Endothelial cell of umbilical vein (primary cell): ENCODE results near the gene PPHLN1. TPM values are rescaled to one million over a fixed set of nuclear protein-coding genes. Genes with fewer than 3 reads are reported as not detected.

Source experiments
- BruUV-seq: library from RNA; stranded (reverse); fragments of 400-500 nt; replicated peaks from 2 replicates; lab custom pipeline; 2021; lab: Mats Ljungman, UMichigan
- CTCF ChIA-PET: fragments of 300-600, 350-600 bp; sonication (Branson Sonifier 250); formaldehyde crosslinking; loops from one replicate; lab custom pipeline; 2021; ENCODE audit warnings: antibody characterized with exemption, inconsistent platforms; lab: Charles Lee
- POLR2A ChIA-PET: fragments of 300-600, 350-600 bp; sonication (Branson Sonifier 250); formaldehyde crosslinking; loops from one replicate; lab custom pipeline; 2021; ENCODE audit warnings: antibody characterized with exemption, inconsistent platforms; lab: Charles Lee
- DNase-seq: peaks from one replicate; pipeline ENCODE4 v3.0.0-alpha.2; 2011; ENCODE audit warnings: low read depth, low spot score
- FAIRE-seq: peaks from 2 replicates; lab custom pipeline; 2011; peaks lifted over from hg19 to GRCh38; lab: Jason Lieb, UNC
- H2AFZ ChIP-seq: 2 replicates; pipeline ENCODE4 v1.6.0; 2012; ENCODE audit warnings: low read depth, low read length, control low read depth, inconsistent platforms
- H3K27ac ChIP-seq: 2 replicates; pipeline ENCODE4 v1.5.1; 2011; ENCODE audit warnings: low read depth, mild to moderate bottlenecking, control low read depth, low read length, moderate library complexity; ENCODE audit not compliant: insufficient read depth
- H3K27me3 ChIP-seq, 2 experiments: 2 replicates each; pipeline versions ENCODE4 v1.6.0 to v1.6.1; 2011; ENCODE audit warnings: low read length in 2 of 2, mixed read lengths in 1 of 2; ENCODE audit not compliant: control insufficient read depth in 2 of 2, insufficient read depth in 2 of 2
- H3K36me3 ChIP-seq, 2 experiments: 2 replicates in 1 of 2; 3 replicates in 1 of 2; pipeline ENCODE4 v1.5.1; 2011; ENCODE audit warnings: low read length in 2 of 2, mild to moderate bottlenecking in 1 of 2, moderate library complexity in 1 of 2; ENCODE audit not compliant: control insufficient read depth in 2 of 2, insufficient read depth in 2 of 2; ENCODE audit errors: extremely low read depth in 1 of 2
- H3K4me1 ChIP-seq: 3 replicates; pipeline ENCODE4 v1.5.1; 2011; ENCODE audit warnings: mild to moderate bottlenecking, low read length; ENCODE audit not compliant: control insufficient read depth, insufficient read depth; ENCODE audit errors: extremely low read depth
- H3K4me2 ChIP-seq: 2 replicates; pipeline ENCODE4 v1.6.1; 2011; ENCODE audit warnings: low read length, control low read depth, mixed read lengths; ENCODE audit not compliant: insufficient read depth
- H3K4me3 ChIP-seq, 3 experiments: fragments of 200-600 bp in 1 of 3; sonication (generic), shearing (Covaris generic) in 1 of 3; replicated peaks in 1 of 3; 2 replicates each; pipeline ENCODE4 v1.5.1; 2011 to 2016; ENCODE audit warnings: control low read depth in 3 of 3, low read length in 3 of 3, mild to moderate bottlenecking in 2 of 3, inconsistent platforms in 1 of 3, low read depth in 1 of 3, moderate library complexity in 1 of 3; ENCODE audit not compliant: insufficient read depth in 1 of 3
- H3K79me2 ChIP-seq: 2 replicates; pipeline ENCODE4 v1.6.0; 2012; ENCODE audit warnings: low read length, inconsistent platforms; ENCODE audit not compliant: control insufficient read depth, insufficient read depth
- H3K9ac ChIP-seq: replicated peaks from 2 replicates; pipeline ENCODE3; 2011; ENCODE audit warnings: low read length, control low read depth; ENCODE audit not compliant: insufficient read depth; ENCODE audit errors: extremely low read depth
- H3K9me1 ChIP-seq: replicated peaks from 3 replicates; pipeline ENCODE4 v1.6.0; 2011; ENCODE audit warnings: mild to moderate bottlenecking, low read length; ENCODE audit not compliant: control insufficient read depth, insufficient read depth; ENCODE audit errors: extremely low read depth
- H3K9me3 ChIP-seq: replicated peaks from 2 replicates; pipeline ENCODE4 v1.5.1; 2012; ENCODE audit warnings: low read length, inconsistent platforms; ENCODE audit not compliant: control insufficient read depth, insufficient read depth
- H4K20me1 ChIP-seq: replicated peaks from 2 replicates; pipeline ENCODE3; 2011; ENCODE audit warnings: mild to moderate bottlenecking, low read length; ENCODE audit not compliant: control insufficient read depth, insufficient read depth; ENCODE audit errors: extremely low read depth
- EZH2 ChIP-seq: IDR thresholded peaks from 2 replicates; pipeline ENCODE4 v1.6.1; 2012; ENCODE audit warnings: borderline replicate concordance, low read depth, mild to moderate bottlenecking, moderate library complexity, low read length, inconsistent platforms; ENCODE audit not compliant: severe bottlenecking
- FOS ChIP-seq: IDR thresholded peaks from 2 replicates; pipeline ENCODE4 v1.6.1; 2011; ENCODE audit warnings: mild to moderate bottlenecking, low read length, moderate library complexity, borderline replicate concordance; ENCODE audit not compliant: insufficient read depth
- GATA2 ChIP-seq: IDR thresholded peaks from 2 replicates; pipeline ENCODE4 v1.7.0; 2011; ENCODE audit warnings: low read depth, mild to moderate bottlenecking, moderate library complexity, mixed read lengths, low read length; ENCODE audit not compliant: insufficient read length, insufficient read depth
- JUN ChIP-seq: IDR thresholded peaks from 2 replicates; pipeline ENCODE4 v1.6.1; 2011; ENCODE audit warnings: borderline replicate concordance, low read depth; ENCODE audit not compliant: insufficient read length, insufficient read depth
- MYC ChIP-seq: IDR thresholded peaks from one replicate; pipeline ENCODE4 v1.6.1; 2011; ENCODE audit warnings: mild to moderate bottlenecking, low read depth, low read length
- POLR2A ChIP-seq: IDR thresholded peaks from 2 replicates; pipeline ENCODE4 v1.6.1; 2012; ENCODE audit warnings: low read depth, mild to moderate bottlenecking, control low read depth, low read length
- POLR2AphosphoS5 ChIP-seq: IDR thresholded peaks from 2 replicates; pipeline ENCODE4 v1.6.1; 2012; ENCODE audit warnings: low read depth, mild to moderate bottlenecking, control low read depth, low read length, moderate library complexity; ENCODE audit not compliant: insufficient read depth
- dilution Hi-C: fragments of 300-500 bp; cut with MboI; formaldehyde crosslinking; loops from one replicate; pipeline ENCODE4 v1.15.0; 2019; ENCODE audit warnings: low sequenced_read_pairs; ENCODE audit not compliant: extremely low pct_ligation_motif_present
- intact Hi-C: fragments of 100-400 bp; cut with micrococcal nuclease; formaldehyde crosslinking; loops from one replicate; pipeline ENCODE4 v1.10.0; 2022
- polyA plus RNA-seq, 4 experiments: library from polyadenylated mRNA; depleted of rRNA in 3 of 4; stranded (reverse) in 3 of 4; unstranded in 1 of 4; fragments of >200 nt; gene quantifications; 2 replicates each; pipeline versions ENCODE4 v1.2.1 to v1.2.3, GENCODE V29; 2011 to 2012; ENCODE audit warnings: missing spikeins in 1 of 4
- total RNA-seq: library from RNA; stranded (reverse); gene quantifications from 2 replicates; pipeline ENCODE4 v1.2.3, GENCODE V29; 2021
- TF ChIP-seq, protein P1 (sequence below): IDR thresholded peaks from 2 replicates; pipeline ENCODE4 v1.6.1; 2011; ENCODE audit not compliant: insufficient read depth, insufficient read length
- TF ChIP-seq, protein P2 (sequence below), 2 donors: IDR thresholded peaks; 1 replicate in 1 of 2; 2 replicates in 1 of 2; pipeline ENCODE4 v1.5.1; 2011; ENCODE audit warnings: low read length in 2 of 2, mild to moderate bottlenecking in 2 of 2, moderate library complexity in 2 of 2, control low read depth in 1 of 2, inconsistent platforms in 1 of 2, low read depth in 1 of 2; ENCODE audit not compliant: insufficient read depth in 1 of 2; ENCODE audit errors: extremely low read depth in 1 of 2

PPHLN1 gene
- total and polyA plus RNA-seq, 2 donors (not counting 3 experiments of a cell fraction or from before 2014, with no cell fraction given) = 23.4 to 62.2 TPM

DNA sequence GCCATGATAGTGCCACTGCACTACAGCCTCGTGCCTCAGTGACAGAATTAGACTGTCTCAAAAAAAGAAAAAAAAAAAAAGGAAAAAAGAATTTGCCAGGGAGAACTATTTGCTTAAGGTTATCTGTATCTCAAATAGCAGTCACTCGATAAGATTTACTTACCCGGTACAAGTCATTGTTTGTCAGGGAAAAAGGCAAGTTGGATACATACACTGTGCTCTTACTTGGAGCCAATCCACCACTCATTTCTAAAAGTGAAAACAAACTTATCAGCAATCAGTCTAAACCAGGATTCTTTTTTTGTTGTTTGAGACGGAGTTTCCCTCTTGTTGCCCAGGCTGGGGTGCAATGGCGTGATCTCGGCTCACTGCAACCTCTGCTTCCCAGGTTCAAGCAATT is 2.1 kb upstream of the PPHLN1 start:
- H3K27me3 ChIP-seq = no peaks in the 10 kb centered on the region
- DNase-seq (no peak), FAIRE-seq (no peak)
- TF ChIP-seq EZH2 (no peak), JUN (no peak), POLR2AphosphoS5 (no peak), POLR2A (no peak), GATA2 (no peak), MYC (no peak), FOS (no peak)
- TF ChIP-seq, protein P1, sequence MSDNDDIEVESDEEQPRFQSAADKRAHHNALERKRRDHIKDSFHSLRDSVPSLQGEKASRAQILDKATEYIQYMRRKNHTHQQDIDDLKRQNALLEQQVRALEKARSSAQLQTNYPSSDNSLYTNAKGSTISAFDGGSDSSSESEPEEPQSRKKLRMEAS = no peak
- TF ChIP-seq, protein P2, sequence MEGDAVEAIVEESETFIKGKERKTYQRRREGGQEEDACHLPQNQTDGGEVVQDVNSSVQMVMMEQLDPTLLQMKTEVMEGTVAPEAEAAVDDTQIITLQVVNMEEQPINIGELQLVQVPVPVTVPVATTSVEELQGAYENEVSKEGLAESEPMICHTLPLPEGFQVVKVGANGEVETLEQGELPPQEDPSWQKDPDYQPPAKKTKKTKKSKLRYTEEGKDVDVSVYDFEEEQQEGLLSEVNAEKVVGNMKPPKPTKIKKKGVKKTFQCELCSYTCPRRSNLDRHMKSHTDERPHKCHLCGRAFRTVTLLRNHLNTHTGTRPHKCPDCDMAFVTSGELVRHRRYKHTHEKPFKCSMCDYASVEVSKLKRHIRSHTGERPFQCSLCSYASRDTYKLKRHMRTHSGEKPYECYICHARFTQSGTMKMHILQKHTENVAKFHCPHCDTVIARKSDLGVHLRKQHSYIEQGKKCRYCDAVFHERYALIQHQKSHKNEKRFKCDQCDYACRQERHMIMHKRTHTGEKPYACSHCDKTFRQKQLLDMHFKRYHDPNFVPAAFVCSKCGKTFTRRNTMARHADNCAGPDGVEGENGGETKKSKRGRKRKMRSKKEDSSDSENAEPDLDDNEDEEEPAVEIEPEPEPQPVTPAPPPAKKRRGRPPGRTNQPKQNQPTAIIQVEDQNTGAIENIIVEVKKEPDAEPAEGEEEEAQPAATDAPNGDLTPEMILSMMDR (IDR thresholded peaks at IDR 0.05; ENCODE audit: extremely low read depth in 1 of 2, insufficient read depth in 1 of 2, low read depth in 1 of 2, low read length in 2 of 2) = no peak
- intact Hi-C loops = loop anchor here (2.0 to 10.0 kb wide), 2 partner anchors 85 to 299 kb away; partner anchors contain the start of gene YAF2
- no peak overlapping the region for H3K27ac ChIP-seq
- H3K4me3 ChIP-seq = no peak overlapping the region
- H3K4me1 ChIP-seq = peaks cover 21% of the 10 kb centered on the region
- peaks cover 34% of the 10 kb centered on the region for H3K79me2 ChIP-seq
- BruUV-seq = no TSS peak
- H2AFZ ChIP-seq = no peak overlapping the region
- H3K4me2 ChIP-seq = no peak overlapping the region
- no peaks in the 10 kb centered on the region for H3K9me1 ChIP-seq
- no peaks in the 10 kb centered on the region for H4K20me1 ChIP-seq
- no peak overlapping the region for H3K9ac ChIP-seq
- no peaks in the 10 kb centered on the region for H3K36me3 ChIP-seq
- dilution Hi-C loops = no loop called here
- CTCF ChIA-PET = interaction anchor here (1.7 kb wide), 1 partner anchor 8 kb away, joined by 9 read pairs; no protein-coding TSS in a partner anchor
- H3K9me3 ChIP-seq = no peaks in the 10 kb centered on the region
- POLR2A ChIA-PET = no interaction called here
